ENCODE results near the gene GPR89A. TPM values are rescaled to one million over a fixed set of nuclear protein-coding genes. Genes with fewer than 3 reads are reported as not detected.
"Not testable (repeated sequence)": the region's sequence is repeated elsewhere in the genome, so short reads cannot be mapped to it uniquely, and the experiment has no call there.

GPR89A gene
- total RNA-seq, 1 donor from 2014 or later, result 28.0 TPM

DNA sequence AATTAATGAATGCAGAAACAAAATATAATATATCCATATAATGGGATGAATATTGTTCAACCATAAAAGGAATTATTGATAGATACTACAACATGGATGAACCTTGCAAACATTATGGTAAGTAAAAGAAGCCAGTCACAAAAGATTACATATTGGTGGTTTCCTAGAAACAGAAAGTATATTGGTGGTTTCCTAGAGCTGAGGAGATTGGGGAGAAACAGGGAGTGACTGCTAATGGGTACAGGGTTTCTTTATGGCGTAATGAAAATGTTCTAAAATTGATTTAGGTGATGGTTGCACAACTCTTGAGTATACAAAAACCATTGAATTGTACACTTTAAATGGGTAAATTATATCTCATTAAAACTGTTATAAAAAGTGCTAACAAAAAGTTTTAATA lies 14.4 kb downstream of the GPR89A start:
- H3K4me1 Mint-ChIP-seq (ENCODE audit: unreplicated experiment); H3K4me3 Mint-ChIP-seq; H3K27ac Mint-ChIP-seq; H3K9me3 Mint-ChIP-seq; H3K27me3 Mint-ChIP-seq; DNase-seq (ENCODE audit: extremely low spot score, unreplicated experiment); H3K36me3 Mint-ChIP-seq: not testable (repeated sequence)

DNA sequence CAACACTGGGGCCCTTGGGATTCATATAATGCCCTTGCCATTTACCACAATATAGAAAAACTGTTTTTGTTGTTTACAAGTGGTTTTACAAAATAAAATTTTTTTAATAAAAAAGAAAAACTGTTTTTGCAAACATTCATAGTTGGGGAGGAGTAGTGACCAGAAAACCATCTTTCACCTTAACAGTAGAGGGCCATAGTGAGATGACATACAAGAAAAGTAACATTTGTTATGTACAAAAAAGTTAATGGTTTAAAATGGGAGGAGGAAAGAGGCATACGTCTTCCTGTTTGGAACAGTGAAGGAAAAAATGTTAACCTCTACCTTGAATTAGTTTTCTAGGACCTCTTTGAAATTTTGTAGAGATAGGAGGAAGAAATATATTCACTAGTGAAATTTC lies 28.4 kb downstream of the GPR89A start:
- not testable (repeated sequence) for H3K36me3 Mint-ChIP-seq; H3K4me1 Mint-ChIP-seq (ENCODE audit: unreplicated experiment); H3K27ac Mint-ChIP-seq; H3K4me3 Mint-ChIP-seq; DNase-seq (ENCODE audit: extremely low spot score, unreplicated experiment); H3K27me3 Mint-ChIP-seq; H3K9me3 Mint-ChIP-seq

DNA sequence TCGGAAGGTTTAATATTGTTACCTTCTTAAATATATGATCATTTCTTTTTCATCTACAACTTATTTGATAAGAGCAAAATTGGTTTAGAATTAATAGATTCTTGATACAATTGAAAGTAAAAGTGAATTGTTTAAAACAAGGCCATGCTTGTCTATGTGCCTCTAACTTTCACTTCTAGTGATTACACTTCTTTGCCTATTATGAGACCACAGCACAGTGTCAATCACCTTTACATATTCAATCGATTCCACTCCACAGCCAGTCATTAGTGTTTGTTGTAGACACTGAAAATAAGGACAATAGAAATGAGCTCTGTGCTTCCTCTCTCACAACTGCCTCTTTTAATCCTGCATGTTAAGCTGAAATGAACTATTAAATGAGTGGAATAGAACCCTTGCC lies 34.1 kb downstream of the GPR89A start:
- H3K4me3 Mint-ChIP-seq; DNase-seq (ENCODE audit: extremely low spot score, unreplicated experiment); H3K27me3 Mint-ChIP-seq; H3K27ac Mint-ChIP-seq; H3K9me3 Mint-ChIP-seq; H3K36me3 Mint-ChIP-seq; H3K4me1 Mint-ChIP-seq (ENCODE audit: unreplicated experiment): not testable (repeated sequence)

DNA sequence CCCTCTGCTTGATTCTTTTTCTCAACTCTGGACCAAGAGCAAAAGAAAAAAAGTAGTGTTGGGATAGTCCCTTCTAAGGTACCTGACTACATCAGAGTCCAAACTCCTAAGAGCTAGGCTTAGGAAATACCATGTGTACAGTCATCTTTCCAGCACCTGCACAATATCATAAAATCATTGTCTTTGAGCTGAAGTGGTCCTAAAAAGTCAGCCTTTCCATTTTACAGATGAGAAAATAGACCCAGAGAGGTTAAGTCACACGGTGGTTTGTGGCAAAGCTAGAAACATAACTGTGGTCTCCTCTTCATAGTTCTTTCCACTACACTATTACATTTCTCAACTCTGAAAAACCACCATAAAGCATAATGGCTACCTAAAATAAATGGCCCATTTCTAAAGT lies 36.2 kb downstream of the GPR89A start:
- H3K27ac Mint-ChIP-seq; H3K9me3 Mint-ChIP-seq; H3K4me3 Mint-ChIP-seq; H3K4me1 Mint-ChIP-seq (ENCODE audit: unreplicated experiment); DNase-seq (ENCODE audit: extremely low spot score, unreplicated experiment); H3K27me3 Mint-ChIP-seq; H3K36me3 Mint-ChIP-seq: not testable (repeated sequence)

DNA sequence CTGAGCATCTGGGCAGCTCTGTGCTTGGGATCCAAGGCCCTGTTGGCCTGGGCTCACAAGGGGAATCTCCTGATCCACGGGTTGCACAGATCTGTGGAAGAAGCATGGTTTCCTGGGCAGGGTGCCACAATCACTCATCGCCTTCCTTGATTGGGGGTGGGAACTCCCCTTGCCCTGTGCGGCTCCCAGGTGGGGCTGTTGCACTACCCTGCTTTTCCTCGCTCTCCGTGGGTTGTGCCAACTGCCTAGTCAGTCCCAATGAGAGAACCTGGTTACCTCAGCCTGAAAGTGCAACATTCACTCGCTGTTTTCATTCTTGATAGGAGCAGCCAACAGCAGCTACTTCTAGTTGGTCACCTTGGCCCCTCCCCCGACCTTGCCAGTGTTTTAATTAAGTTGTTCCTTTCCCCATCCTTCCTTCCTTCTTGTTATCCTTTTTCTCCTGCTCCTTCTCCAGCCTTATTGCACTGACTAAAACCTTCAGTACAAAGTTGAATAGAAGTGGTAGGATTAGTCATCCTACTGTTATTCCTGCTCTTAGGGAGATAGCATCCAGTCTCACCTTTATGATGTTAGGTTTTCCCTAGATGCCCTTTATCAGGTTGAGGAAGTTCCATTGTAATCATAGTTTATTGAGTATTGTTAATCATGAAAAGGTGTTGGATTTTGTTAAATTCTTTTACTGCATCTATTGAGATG lies 48.6 kb downstream of the GPR89A start:
- not testable (repeated sequence) for H3K27ac Mint-ChIP-seq; H3K9me3 Mint-ChIP-seq; H3K4me1 Mint-ChIP-seq (ENCODE audit: unreplicated experiment); DNase-seq (ENCODE audit: extremely low spot score, unreplicated experiment); H3K4me3 Mint-ChIP-seq; H3K27me3 Mint-ChIP-seq
- peaks cover 12% of the 10 kb centered on the region for H3K36me3 Mint-ChIP-seq

DNA sequence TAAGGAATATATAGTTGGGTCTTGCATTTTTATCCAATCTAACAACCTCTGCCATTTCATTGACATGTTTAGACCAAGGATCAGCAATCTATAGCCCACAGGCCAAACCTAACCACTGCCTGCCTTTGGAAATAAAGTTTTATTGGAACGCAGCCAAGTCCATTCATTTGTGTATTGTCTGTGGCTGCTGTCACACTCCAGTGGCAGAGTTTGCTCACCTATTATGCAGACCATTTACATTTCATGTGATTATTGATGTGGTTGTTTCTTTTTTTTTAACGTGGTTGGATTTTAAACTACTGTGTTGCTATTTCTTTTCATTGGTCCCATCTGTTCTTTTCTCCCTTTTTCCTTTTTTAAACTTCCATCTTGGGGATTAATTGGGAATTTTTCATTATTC lies 54.7 kb downstream of the GPR89A start:
- H3K4me1 Mint-ChIP-seq (ENCODE audit: unreplicated experiment), result not testable (repeated sequence)

DNA sequence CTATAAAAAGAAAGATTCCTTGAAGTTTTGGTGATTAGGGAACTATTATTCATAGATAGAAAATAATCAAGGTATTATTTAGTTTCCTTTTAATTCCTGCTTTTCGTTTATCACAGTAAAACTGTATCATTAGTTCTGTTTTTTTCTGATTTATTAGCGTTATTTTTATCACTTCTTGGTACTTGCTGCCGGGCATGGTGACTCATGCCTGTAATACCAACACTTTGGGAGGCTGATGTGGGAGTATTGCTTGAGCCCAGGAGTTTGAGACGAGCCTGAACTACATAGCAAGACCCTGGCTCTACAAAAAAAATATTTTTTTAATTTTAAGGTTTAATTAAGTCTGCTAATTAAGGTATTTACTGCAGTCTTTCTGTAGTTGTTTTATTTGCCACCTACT lies 57.2 kb downstream of the GPR89A start:
- DNase-seq (ENCODE audit: extremely low spot score, unreplicated experiment); H3K9me3 Mint-ChIP-seq; H3K36me3 Mint-ChIP-seq; H3K27me3 Mint-ChIP-seq; H3K4me1 Mint-ChIP-seq (ENCODE audit: unreplicated experiment); H3K27ac Mint-ChIP-seq; H3K4me3 Mint-ChIP-seq: not testable (repeated sequence)

More for the DNA sequence above, 54.7 kb downstream of the GPR89A start:
- H3K27me3 Mint-ChIP-seq; H3K4me3 Mint-ChIP-seq; H3K36me3 Mint-ChIP-seq; H3K9me3 Mint-ChIP-seq; H3K27ac Mint-ChIP-seq; DNase-seq (ENCODE audit: extremely low spot score, unreplicated experiment): not testable (repeated sequence)

DNA sequence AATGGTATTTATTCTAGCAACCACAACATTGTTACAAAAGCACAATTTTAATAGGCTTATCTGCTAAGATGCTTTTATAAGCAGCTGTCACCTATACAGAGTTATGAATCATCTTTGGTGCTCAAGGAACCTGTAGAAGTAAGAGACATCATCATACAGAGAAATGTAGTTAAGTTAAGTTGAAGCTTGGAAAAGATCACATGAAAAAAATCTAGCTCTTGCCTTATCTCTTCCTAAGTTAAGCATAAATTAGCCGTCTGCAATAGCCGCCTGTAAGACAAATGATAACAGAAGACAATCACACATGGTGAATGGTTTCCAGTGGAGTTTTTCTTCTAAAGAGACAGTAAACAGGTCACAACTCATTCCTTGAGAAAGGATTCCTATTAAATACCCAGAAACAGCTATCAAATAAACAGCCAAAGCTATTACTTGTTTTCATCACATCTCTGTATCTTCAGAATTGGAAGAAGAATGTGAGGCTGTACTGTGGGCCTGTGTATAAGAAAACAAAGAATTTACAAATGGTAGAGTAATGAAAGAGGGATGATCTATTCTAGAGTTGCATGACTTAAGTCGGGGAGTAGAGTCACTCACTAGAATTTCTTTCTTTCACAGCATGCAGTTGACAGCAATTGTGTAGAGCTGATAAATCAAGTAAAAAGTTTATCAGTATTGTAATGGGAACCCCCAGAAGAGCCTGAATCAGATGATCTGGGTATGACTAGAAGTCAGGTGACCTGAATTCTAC lies 63.4 kb downstream of the GPR89A start:
- not testable (repeated sequence) for H3K4me3 Mint-ChIP-seq, H3K27ac Mint-ChIP-seq

DNA sequence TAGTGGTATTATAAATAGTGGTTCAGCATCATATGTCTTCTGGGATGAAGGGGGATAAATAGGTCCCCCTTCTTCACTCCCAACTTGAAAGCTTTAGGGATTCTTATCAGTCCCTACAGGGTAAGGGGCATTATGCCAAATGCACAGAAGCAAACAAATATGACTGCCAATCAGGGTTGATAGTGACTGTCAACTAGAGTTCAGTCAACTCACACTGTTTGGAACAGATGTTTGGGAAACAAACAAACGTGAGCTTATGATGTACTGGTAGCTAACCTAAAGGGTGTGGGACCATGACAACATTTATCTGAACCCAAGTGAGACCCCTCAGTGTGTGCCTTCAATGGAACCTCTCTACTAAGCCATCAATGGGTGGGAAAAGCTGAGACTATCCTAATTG lies 65.4 kb downstream of the GPR89A start:
- not testable (repeated sequence) for H3K36me3 Mint-ChIP-seq; H3K4me3 Mint-ChIP-seq; H3K27ac Mint-ChIP-seq; H3K9me3 Mint-ChIP-seq; H3K27me3 Mint-ChIP-seq; H3K4me1 Mint-ChIP-seq (ENCODE audit: unreplicated experiment); DNase-seq (ENCODE audit: extremely low spot score, unreplicated experiment)

More for the DNA sequence above, 63.4 kb downstream of the GPR89A start:
- H3K4me1 Mint-ChIP-seq (ENCODE audit: unreplicated experiment); H3K36me3 Mint-ChIP-seq; H3K9me3 Mint-ChIP-seq; H3K27me3 Mint-ChIP-seq; DNase-seq (ENCODE audit: extremely low spot score, unreplicated experiment): not testable (repeated sequence)

DNA sequence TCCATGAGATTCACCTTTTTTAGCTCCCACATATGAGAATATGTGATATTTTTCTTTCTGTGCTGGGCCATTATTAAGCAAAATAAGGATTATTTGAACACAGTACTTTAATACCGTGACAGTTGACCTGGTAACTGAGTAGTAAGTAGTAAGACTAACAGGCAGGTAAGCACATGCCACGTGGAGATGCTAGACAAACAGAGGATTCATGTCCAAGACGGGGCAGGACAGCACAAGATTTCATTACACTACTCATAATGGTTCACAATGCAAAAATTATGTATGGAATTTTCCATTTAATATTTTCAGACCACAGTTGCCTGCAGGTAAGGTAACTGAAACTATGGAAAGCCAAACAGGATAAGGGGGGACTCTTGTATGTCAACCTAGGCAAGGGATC lies 77.1 kb downstream of the GPR89A start:
- not testable (repeated sequence) for DNase-seq (ENCODE audit: extremely low spot score, unreplicated experiment); H3K27me3 Mint-ChIP-seq; H3K27ac Mint-ChIP-seq; H3K9me3 Mint-ChIP-seq; H3K36me3 Mint-ChIP-seq; H3K4me1 Mint-ChIP-seq (ENCODE audit: unreplicated experiment); H3K4me3 Mint-ChIP-seq

DNA sequence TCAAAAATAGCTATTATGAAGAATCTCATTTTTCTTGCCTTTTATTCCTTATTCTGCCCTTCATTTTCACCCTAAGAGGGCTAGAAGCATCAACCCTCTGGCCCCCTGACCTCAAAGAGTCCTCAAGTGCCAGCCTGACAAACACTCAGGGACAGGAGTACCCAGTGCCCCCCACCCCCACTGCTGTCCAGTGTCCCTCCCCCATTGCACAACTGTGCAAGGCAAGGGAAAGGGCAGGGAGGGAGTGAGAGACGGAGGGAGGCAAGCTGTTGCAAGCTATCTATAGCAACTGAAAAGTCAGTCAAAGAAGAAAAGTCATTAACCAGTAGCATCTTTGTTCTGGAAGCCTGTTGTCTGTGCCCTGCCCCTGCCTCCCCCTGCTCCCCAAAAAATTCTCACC lies 78.3 kb downstream of the GPR89A start:
- not testable (repeated sequence) for H3K4me1 Mint-ChIP-seq (ENCODE audit: unreplicated experiment); H3K4me3 Mint-ChIP-seq; H3K9me3 Mint-ChIP-seq; H3K36me3 Mint-ChIP-seq; DNase-seq (ENCODE audit: extremely low spot score, unreplicated experiment); H3K27ac Mint-ChIP-seq; H3K27me3 Mint-ChIP-seq
